Karpas-422 (cell line): Measurements from ENCODE around the gene RPTN. TPM values are rescaled to one million over a fixed set of nuclear protein-coding genes. Genes with fewer than 3 reads are reported as not detected.

Experiments used
- DNase-seq: peaks from one replicate; pipeline ENCODE4 v3.0.0-alpha.2; 2015
- H2AFZ ChIP-seq: fragments of 200-600 bp; sonication (generic); 2 replicates; pipeline ENCODE4 v1.6.1; 2014; ENCODE audit warnings: antibody characterized with exemption, low read length, mixed read lengths
- H3K27ac ChIP-seq: fragments of 200-600 bp; sonication (generic); 2 replicates; pipeline ENCODE4 v1.5.1; 2014; ENCODE audit warnings: mild to moderate bottlenecking, low read length, moderate library complexity
- H3K27me3 ChIP-seq: fragments of 200-600 bp; sonication (generic); 2 replicates; pipeline ENCODE4 v1.6.1; 2014; ENCODE audit warnings: low read length, mixed read lengths
- H3K36me3 ChIP-seq: fragments of 200-600 bp; sonication (generic); 2 replicates; pipeline ENCODE4 v1.6.1; 2014; ENCODE audit warnings: low read length, mixed read lengths; ENCODE audit not compliant: insufficient read depth
- H3K4me1 ChIP-seq: fragments of 200-600 bp; sonication (generic); 2 replicates; pipeline ENCODE4 v1.6.1; 2014; ENCODE audit warnings: mild to moderate bottlenecking, low read length, mixed read lengths
- H3K4me2 ChIP-seq: fragments of 200-600 bp; sonication (generic); 2 replicates; pipeline ENCODE4 v1.6.1; 2014; ENCODE audit warnings: low read length, low read depth, mild to moderate bottlenecking; ENCODE audit not compliant: poor library complexity, severe bottlenecking
- H3K4me3 ChIP-seq: fragments of 200-600 bp; sonication (generic); 2 replicates; pipeline ENCODE4 v1.5.1; 2014; ENCODE audit warnings: mild to moderate bottlenecking, antibody characterized with exemption, low read length, mixed read lengths
- H3K79me2 ChIP-seq: fragments of 200-600 bp; sonication (generic); 2 replicates; pipeline ENCODE4 v1.6.1; 2014; ENCODE audit warnings: mild to moderate bottlenecking, low read length, mixed read lengths
- H3K9ac ChIP-seq: fragments of 200-600 bp; sonication (generic); 2 replicates; pipeline ENCODE4 v1.6.0; 2014; ENCODE audit warnings: low read length
- H3K9me2 ChIP-seq: fragments of 200-600 bp; sonication (generic), shearing (Covaris generic); replicated peaks from 2 replicates; pipeline ENCODE4 v1.6.0; 2014; ENCODE audit warnings: mild to moderate bottlenecking, low read length, moderate library complexity; ENCODE audit not compliant: insufficient read depth
- H3K9me3 ChIP-seq: fragments of 300-700, 200-600 bp; sonication (generic); 2 replicates; pipeline ENCODE4 v1.6.1; 2014; ENCODE audit warnings: low read length, mixed read lengths
- H4K20me1 ChIP-seq: fragments of 200-600 bp; sonication (generic); 2 replicates; pipeline ENCODE4 v1.6.1; 2014; ENCODE audit warnings: mild to moderate bottlenecking, antibody characterized with exemption, low read length, low read depth; ENCODE audit not compliant: insufficient read depth
- total RNA-seq: library from RNA; depleted of rRNA; stranded (reverse); fragments of >200 nt; shearing (Covaris generic); gene quantifications from 2 replicates; pipeline ENCODE4 v1.2.3, GENCODE V29; 2014; ENCODE audit warnings: low replicate concordance

Gene RPTN
- total RNA-seq, 1 experiment from 2014 or later = not detected

DNA sequence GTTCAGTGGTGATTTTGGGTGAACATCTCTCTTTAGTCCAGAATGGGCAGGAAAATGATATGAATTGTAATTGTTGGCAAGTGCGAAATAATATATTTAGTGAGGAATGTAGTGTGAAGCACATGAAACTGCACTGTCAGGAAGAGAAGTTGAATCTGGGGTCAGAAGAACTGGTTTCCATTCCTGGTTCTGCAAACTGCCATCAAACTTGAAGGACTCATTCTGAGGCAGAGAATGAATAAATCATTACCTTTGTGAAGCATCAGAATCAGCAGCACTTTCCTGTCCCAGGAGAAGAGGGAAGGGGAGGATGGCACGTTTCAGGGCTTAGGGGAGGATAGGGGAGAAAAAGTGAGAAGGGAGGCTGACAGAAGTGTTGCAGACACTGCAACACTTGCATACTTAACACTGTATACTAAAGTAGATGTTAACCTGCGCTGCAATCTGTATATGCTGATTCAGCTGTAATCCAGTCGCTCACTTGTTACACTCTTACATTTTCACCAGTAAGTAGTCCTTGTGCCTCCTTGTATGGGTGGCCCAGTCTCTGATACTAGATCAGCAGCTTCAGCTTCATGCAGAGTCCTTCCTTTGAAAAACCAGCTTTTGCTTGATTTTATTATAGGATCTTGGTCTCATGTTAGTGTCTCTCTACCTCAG, 10.5 kb upstream of the RPTN start:
- Histone ChIP-seq H3K4me1 (peaks cover 5% of the 10 kb centered on the region), H2AFZ (no peak overlapping the region), H3K4me2 (no peak overlapping the region)

DNA sequence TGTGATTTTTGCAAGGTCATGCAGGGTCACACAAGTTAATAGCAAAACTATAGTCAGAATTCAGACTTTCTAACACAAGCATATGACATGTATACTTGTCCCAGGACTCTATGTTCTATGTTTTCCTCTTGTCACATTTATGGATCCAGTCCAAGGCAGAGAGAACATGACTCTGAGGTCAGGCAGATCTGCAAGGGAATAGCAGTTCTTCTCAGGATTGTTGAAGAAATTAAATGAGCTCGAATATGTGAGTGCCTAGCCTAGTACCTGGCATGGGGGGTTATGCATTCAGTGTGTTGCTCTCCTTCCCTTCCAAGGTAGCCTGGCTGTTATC, 9.5 kb upstream of the RPTN start:
- no peak for DNase-seq
- Histone ChIP-seq H3K4me1 (peaks cover 5% of the 10 kb centered on the region), H3K27ac (no peak overlapping the region), H3K36me3 (no peaks in the 10 kb centered on the region), H3K4me3 (no peak overlapping the region), H3K27me3 (no peaks in the 10 kb centered on the region), H3K79me2 (no peaks in the 10 kb centered on the region), H3K9me3 (no peaks in the 10 kb centered on the region), H3K9ac (no peak overlapping the region), H2AFZ (no peak overlapping the region), H3K9me2 (no peaks in the 10 kb centered on the region), H4K20me1 (no peaks in the 10 kb centered on the region), H3K4me2 (no peak overlapping the region)

More for the DNA sequence above, 10.5 kb upstream of the RPTN start:
- Histone ChIP-seq H3K9me2 (no peaks in the 10 kb centered on the region), H3K79me2 (no peaks in the 10 kb centered on the region), H3K4me3 (no peak overlapping the region), H3K27ac (no peak overlapping the region), H4K20me1 (no peaks in the 10 kb centered on the region), H3K27me3 (no peaks in the 10 kb centered on the region), H3K36me3 (no peaks in the 10 kb centered on the region), H3K9ac (no peak overlapping the region), H3K9me3 (no peaks in the 10 kb centered on the region)
- DNase-seq = no peak

DNA sequence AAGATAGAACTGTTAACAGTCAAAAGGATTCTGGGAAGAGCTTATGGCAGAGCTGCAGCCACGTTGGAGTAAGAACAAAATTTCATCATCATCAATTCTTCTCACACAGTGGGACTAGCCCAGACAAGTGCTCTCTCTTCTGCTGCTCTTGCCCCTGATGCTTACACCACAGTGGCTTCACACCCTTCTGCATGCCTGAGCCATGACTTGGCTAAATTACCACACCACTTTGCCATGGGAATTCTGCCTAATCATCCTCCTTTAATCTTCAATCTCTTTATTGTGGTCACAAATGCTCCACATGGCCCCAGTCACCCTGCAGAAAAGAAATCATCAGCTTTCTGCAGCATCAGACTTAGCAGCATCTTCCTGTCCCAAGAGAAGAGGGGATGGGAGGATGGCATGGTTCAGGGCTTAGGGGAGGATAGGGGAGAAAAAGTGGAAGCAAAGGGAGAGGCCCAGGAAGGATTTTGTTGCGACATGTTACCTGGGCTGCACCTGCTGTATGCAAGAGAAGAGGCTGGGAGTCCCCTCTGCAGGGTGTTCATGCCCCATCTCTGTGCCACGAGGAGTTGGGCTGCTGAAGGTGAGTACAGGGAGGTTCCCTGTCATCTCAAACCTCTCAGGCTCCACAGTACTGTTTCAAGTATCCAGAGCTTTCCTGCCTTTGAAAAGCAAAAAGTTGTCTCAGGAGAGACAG, 9.0 kb upstream of the RPTN start:
- Histone ChIP-seq H3K27ac (no peak overlapping the region), H2AFZ (no peak overlapping the region), H3K9ac (no peak overlapping the region), H3K9me2 (no peaks in the 10 kb centered on the region), H3K4me3 (no peak overlapping the region), H3K4me2 (no peak overlapping the region), H3K9me3 (no peaks in the 10 kb centered on the region), H3K27me3 (no peaks in the 10 kb centered on the region), H3K36me3 (no peaks in the 10 kb centered on the region), H4K20me1 (no peaks in the 10 kb centered on the region), H3K79me2 (no peaks in the 10 kb centered on the region), H3K4me1 (peaks cover 5% of the 10 kb centered on the region)
- no peak for DNase-seq

DNA sequence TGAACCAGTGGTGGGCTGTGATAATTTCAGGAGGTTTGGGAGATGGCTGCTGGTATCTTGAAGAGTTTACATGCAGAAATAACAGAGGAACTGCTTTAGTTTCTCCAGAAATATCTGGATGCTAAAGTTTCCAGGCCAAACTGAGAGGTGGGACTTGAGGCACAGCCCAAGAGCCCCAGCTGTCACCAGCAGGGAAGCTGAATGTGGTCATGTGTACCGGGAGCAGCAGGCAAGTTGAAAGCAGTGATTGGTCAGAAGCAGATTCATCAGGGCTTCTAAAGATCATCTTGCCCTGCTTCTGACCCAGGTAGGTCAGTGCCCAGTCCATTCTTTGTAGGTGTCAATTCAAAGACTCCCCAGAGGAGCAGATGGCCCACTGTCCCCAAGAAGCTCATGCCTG, 7.9 kb upstream of the RPTN start:
- H3K4me3 ChIP-seq = no peak overlapping the region
- H4K20me1 ChIP-seq = no peaks in the 10 kb centered on the region
- no peak overlapping the region for H3K9ac ChIP-seq
- no peaks in the 10 kb centered on the region for H3K79me2 ChIP-seq
- no peaks in the 10 kb centered on the region for H3K27me3 ChIP-seq
- no peaks in the 10 kb centered on the region for H3K36me3 ChIP-seq
- no peak for DNase-seq
- H3K9me2 ChIP-seq = no peaks in the 10 kb centered on the region
- no peaks in the 10 kb centered on the region for H3K9me3 ChIP-seq
- H3K27ac ChIP-seq = no peak overlapping the region
- no peak overlapping the region for H3K4me2 ChIP-seq
- H3K4me1 ChIP-seq = peaks cover 5% of the 10 kb centered on the region
- H2AFZ ChIP-seq = no peak overlapping the region

DNA sequence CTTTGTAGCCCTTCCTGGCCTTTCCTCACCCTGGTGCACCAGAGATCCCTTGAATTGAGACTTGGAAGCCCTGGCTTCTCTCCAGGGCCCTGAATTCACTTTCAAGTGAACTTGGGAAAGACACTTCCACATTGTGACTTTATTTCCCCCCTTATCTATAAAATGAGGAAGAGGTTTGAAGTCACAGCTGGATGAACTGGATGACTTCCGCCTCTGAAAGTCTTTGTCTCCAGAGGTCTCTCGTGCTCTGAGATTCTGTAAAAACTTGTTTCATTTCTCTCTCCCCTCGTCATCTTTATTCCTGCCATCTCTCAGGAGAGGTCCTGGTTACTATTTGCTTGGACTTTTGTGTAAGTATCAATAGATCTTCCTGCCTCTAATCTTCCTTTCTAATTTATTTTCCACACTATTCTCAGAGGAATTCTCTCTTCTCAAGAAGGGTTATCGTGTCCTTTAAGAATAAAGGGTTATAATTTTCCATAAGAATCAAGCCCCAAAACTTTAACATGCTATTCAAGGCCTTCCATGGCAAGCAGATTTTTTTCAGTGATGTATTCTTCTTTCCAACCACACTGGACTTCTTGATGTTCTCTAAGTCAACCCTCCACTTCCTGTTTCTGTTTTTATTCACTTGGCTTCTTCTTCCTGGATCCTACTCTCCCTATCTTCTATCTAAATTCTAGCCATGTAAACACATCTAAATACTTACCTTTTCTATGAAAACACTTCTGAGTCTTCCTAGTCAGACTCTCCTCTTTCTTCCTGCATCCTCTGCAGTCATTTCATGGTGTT, 6.5 kb upstream of the RPTN start:
- Histone ChIP-seq H3K9me2 (no peaks in the 10 kb centered on the region), H3K4me1 (peaks cover 9% of the 10 kb centered on the region)

DNA sequence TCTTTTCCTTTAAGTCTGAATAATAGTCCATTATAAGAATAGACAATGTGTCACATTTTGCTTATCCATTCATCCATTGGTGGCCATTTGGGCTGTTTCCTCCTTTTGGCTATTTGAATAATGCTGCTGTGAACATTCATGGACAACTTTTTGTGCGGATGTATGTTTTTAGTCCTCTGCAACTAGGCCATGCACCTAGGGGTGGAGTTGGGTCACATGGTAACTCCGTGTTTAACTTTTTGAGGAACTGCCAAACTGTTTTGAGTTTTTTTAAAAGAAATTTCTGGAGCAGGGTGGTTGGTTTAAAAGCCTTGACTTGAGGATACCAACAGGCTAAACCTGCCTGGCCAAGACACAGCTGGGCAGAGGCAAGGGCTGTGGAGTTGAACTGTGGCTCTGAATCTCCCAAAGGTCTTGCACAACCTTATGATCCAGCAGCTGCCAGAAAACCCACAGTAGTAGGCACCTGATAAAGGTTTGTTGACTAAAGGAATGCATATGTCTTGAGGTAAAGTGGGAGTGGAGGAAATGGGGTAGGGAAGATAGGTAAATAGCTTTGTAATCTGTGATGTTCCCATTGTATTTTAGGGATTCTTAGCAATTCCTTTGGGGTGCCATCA, 5.6 kb upstream of the RPTN start:
- no peak for DNase-seq
- Histone ChIP-seq H3K27ac (no peak overlapping the region), H3K36me3 (no peaks in the 10 kb centered on the region), H3K4me2 (no peak overlapping the region), H3K4me1 (peaks cover 10% of the 10 kb centered on the region), H3K79me2 (no peaks in the 10 kb centered on the region), H3K9me3 (no peaks in the 10 kb centered on the region), H3K9ac (no peak overlapping the region), H3K9me2 (no peaks in the 10 kb centered on the region), H2AFZ (no peak overlapping the region), H3K27me3 (no peaks in the 10 kb centered on the region), H3K4me3 (no peak overlapping the region), H4K20me1 (no peaks in the 10 kb centered on the region)

More for the DNA sequence above, 6.5 kb upstream of the RPTN start:
- no peaks in the 10 kb centered on the region for H4K20me1 ChIP-seq
- H3K36me3 ChIP-seq = no peaks in the 10 kb centered on the region
- H3K9me3 ChIP-seq = no peaks in the 10 kb centered on the region
- no peak overlapping the region for H3K4me3 ChIP-seq
- peak overlapping the region; percentile 27 for H3K4me2 ChIP-seq
- no peak overlapping the region for H3K27ac ChIP-seq
- no peaks in the 10 kb centered on the region for H3K27me3 ChIP-seq
- no peak for DNase-seq
- no peaks in the 10 kb centered on the region for H3K79me2 ChIP-seq
- H3K9ac ChIP-seq = no peak overlapping the region
- 0 out of 2 replicates have a peak overlapping the region, but pooled peaks have one; percentile 53 for H2AFZ ChIP-seq

DNA sequence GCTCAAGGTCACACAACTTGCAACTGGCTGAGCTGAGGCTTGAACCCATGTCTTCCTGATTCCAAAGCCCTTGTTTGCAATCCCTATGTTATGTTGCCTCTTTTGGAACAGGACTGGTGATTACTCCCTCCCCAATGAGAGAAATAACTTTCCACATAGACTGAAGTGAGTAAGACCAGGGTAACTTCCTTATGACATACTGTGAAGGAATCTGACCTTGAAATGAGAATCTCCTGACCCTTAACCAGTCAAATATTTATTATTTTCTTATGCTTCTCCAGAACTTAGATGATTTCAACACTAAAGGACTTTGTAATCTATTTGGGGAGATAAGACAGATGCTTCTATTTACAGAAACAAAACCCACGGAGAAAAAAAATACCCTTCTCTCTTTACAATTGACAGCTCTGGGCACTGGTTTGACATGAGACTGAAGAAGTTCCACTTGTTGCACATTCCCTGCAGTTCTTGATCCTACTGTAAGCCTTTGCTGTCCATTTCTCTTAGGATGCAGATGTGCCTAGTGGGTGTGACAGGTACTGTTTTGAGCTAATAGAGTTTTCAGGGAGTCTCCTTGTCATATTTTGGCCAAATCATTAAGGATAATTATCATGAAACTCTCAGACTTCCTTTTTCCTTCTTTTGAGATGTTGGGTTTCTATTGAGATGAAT, 3.9 kb upstream of the RPTN start:
- Histone ChIP-seq H3K9ac (no peak overlapping the region), H3K9me2 (no peaks in the 10 kb centered on the region), H3K36me3 (no peaks in the 10 kb centered on the region), H3K27ac (no peak overlapping the region), H3K4me1 (peaks cover 10% of the 10 kb centered on the region), H3K27me3 (no peaks in the 10 kb centered on the region), H3K4me2 (no peak overlapping the region), H3K79me2 (no peaks in the 10 kb centered on the region), H3K4me3 (no peak overlapping the region), H2AFZ (no peak overlapping the region), H4K20me1 (no peaks in the 10 kb centered on the region), H3K9me3 (no peaks in the 10 kb centered on the region)
- no peak for DNase-seq
